SK-N-SH (cell line): ENCODE data around the gene EFCAB6. TPM values are rescaled to one million over a fixed set of nuclear protein-coding genes. Genes with fewer than 3 reads are reported as not detected.

Source experiments
- CTCF ChIA-PET: fragments of 300-600, 350-600 bp; formaldehyde crosslinking; extraction: SDS; loops from one replicate; lab custom pipeline; 2021; lab: Yijun Ruan, JAX
- POLR2A ChIA-PET: fragments of 350-600 bp; sonication (Branson Sonifier 250); formaldehyde crosslinking; extraction: SDS; loops from one replicate; lab custom pipeline; 2020; ENCODE audit warnings: antibody characterized with exemption, inconsistent platforms; lab: Yijun Ruan, JAX
- DNase-seq: peaks from one replicate; pipeline ENCODE4 v3.0.0; 2012
- H2AFZ ChIP-seq: fragments of 200-600 bp; sonication (generic); 2 replicates; pipeline ENCODE4 v1.8.1; 2016; ENCODE audit warnings: antibody characterized with exemption, mild to moderate bottlenecking, low read depth
- H3F3A ChIP-seq: fragments of 200-600 bp; sonication (generic); replicated peaks from 2 replicates; pipeline ENCODE3; 2016; ENCODE audit warnings: antibody characterized with exemption, mild to moderate bottlenecking; ENCODE audit not compliant: insufficient read depth
- H3K27ac ChIP-seq, 2 experiments: fragments of 200-500 bp in 1 of 2; fragments of 200-600 bp in 1 of 2; sonication (Bioruptor generic) in 1 of 2; sonication (generic), shearing (Covaris generic) in 1 of 2; 2 replicates each; pipeline versions ENCODE4 v1.5.1 to v1.6.1; 2014 to 2016; ENCODE audit warnings: low read depth in 2 of 2, inconsistent platforms in 1 of 2, low read length in 1 of 2, mild to moderate bottlenecking in 1 of 2, mixed read lengths in 1 of 2
- H3K27me3 ChIP-seq: fragments of 200-600 bp; sonication (generic), shearing (Covaris generic); 2 replicates; pipeline ENCODE4 v1.6.1; 2016; ENCODE audit warnings: mixed run types; ENCODE audit not compliant: insufficient read depth
- H3K36me3 ChIP-seq, 2 experiments: fragments of 200-500 bp in 1 of 2; fragments of 200-600 bp in 1 of 2; sonication (Bioruptor generic) in 1 of 2; sonication (generic) in 1 of 2; replicated peaks in 1 of 2; 2 replicates each; pipeline versions ENCODE3 to v1.5.1; 2014 to 2016; ENCODE audit warnings: low read length in 1 of 2, mild to moderate bottlenecking in 1 of 2; ENCODE audit not compliant: insufficient read depth in 2 of 2, control insufficient read depth in 1 of 2
- H3K4me1 ChIP-seq, 2 experiments: fragments of 200-500 bp in 1 of 2; fragments of 200-600 bp in 1 of 2; sonication (Bioruptor generic) in 1 of 2; sonication (generic), shearing (Covaris generic) in 1 of 2; 2 replicates each; pipeline versions ENCODE4 v1.5.1 to v1.6.1; 2014 to 2016; ENCODE audit warnings: low read depth in 1 of 2, low read length in 1 of 2, mixed run types in 1 of 2; ENCODE audit not compliant: insufficient read depth in 2 of 2, control insufficient read depth in 1 of 2
- H3K4me2 ChIP-seq: fragments of 200-600 bp; sonication (generic), shearing (Covaris generic); 2 replicates; pipeline ENCODE4 v1.6.1; 2017; ENCODE audit warnings: mixed run types
- H3K4me3 ChIP-seq, 2 experiments: fragments of 200-500 bp in 1 of 2; fragments of 200-600 bp in 1 of 2; sonication (Bioruptor generic) in 1 of 2; sonication (generic), shearing (Covaris generic) in 1 of 2; 2 replicates each; pipeline versions ENCODE4 v1.5.1 to v1.8.1; 2014 to 2016; ENCODE audit warnings: low read depth in 2 of 2, inconsistent platforms in 1 of 2, low read length in 1 of 2, mild to moderate bottlenecking in 1 of 2, mixed read lengths in 1 of 2, moderate library complexity in 1 of 2
- H3K79me2 ChIP-seq: fragments of 200-600 bp; sonication (generic); 2 replicates; pipeline ENCODE4 v1.8.1; 2017; ENCODE audit warnings: mild to moderate bottlenecking; ENCODE audit not compliant: insufficient read depth
- H3K9ac ChIP-seq: fragments of 200-600 bp; sonication (generic); 2 replicates; pipeline ENCODE4 v1.6.1; 2017; ENCODE audit warnings: mixed run types
- H3K9me2 ChIP-seq: fragments of 200-600 bp; sonication (generic); 2 replicates; pipeline ENCODE4 v1.6.1; 2017; ENCODE audit warnings: mixed run types
- H3K9me3 ChIP-seq: fragments of 200-600 bp; sonication (generic); 2 replicates; pipeline ENCODE4 v1.6.1; 2017; ENCODE audit warnings: mixed run types, mild to moderate bottlenecking, moderate library complexity
- H4K20me1 ChIP-seq: fragments of 200-600 bp; sonication (generic); 2 replicates; pipeline ENCODE4 v1.6.1; 2017; ENCODE audit warnings: mild to moderate bottlenecking, mixed run types; ENCODE audit not compliant: insufficient read depth
- ELF1 ChIP-seq: IDR thresholded peaks from 2 replicates; pipeline ENCODE4 v1.4.0; 2012
- FOXJ3 ChIP-seq: sonication (generic); formaldehyde crosslinking; IDR thresholded peaks from 2 replicates; pipeline ENCODE4 v1.5.1; 2020; ENCODE audit warnings: mild to moderate bottlenecking, missing genetic modification reagents
- FOXM1 ChIP-seq: IDR thresholded peaks from 2 replicates; pipeline ENCODE4 v1.4.0; 2012; ENCODE audit warnings: low read depth, mild to moderate bottlenecking
- GATA2 ChIP-seq: sonication (generic); formaldehyde crosslinking; IDR thresholded peaks from 2 replicates; pipeline ENCODE4 v1.5.0; 2020; ENCODE audit warnings: mild to moderate bottlenecking, missing genetic modification reagents
- JUND ChIP-seq: IDR thresholded peaks from 2 replicates; pipeline ENCODE4 v1.4.0; 2012
- MXI1 ChIP-seq: IDR thresholded peaks from 2 replicates; pipeline ENCODE4 v1.6.1; 2012; ENCODE audit warnings: mild to moderate bottlenecking, low read depth, low read length, improper control_type of control experiment
- NRF1 ChIP-seq: IDR thresholded peaks from 2 replicates; pipeline ENCODE4 v1.6.1; 2012; ENCODE audit warnings: low read depth, mild to moderate bottlenecking, low read length
- RCOR1 ChIP-seq: fragments of 150-350 bp; IDR thresholded peaks from 2 replicates; pipeline ENCODE4 v1.6.1; 2017; ENCODE audit warnings: antibody characterized with exemption, low read length
- RXRA ChIP-seq: IDR thresholded peaks from 2 replicates; pipeline ENCODE4 v1.4.0; 2012; ENCODE audit warnings: low read depth, mild to moderate bottlenecking, borderline replicate concordance
- SIN3A ChIP-seq: IDR thresholded peaks from 2 replicates; pipeline ENCODE4 v1.6.1; 2012; ENCODE audit warnings: low read depth, mild to moderate bottlenecking, low read length, moderate library complexity, borderline replicate concordance
- WGBS: methylation state at CpG from one replicate; pipeline ENCODE4 v1.1.6; 2017; ENCODE audit warnings: low lambda C conversion rate; 5-methylcytosine and 5-hydroxymethylcytosine counted together
- polyA plus RNA-seq, 3 experiments: library from polyadenylated mRNA; depleted of rRNA; stranded (reverse); fragments of >200 nt; gene quantifications; 2 replicates each; pipeline ENCODE4 v1.2.3, GENCODE V29; 2012
- TF ChIP-seq, protein P1 (sequence below): fragments of 200-600 bp; sonication (generic); IDR thresholded peaks from 2 replicates; pipeline ENCODE4 v1.6.1; 2017; ENCODE audit warnings: antibody characterized with exemption, mild to moderate bottlenecking, moderate library complexity
- TF ChIP-seq, protein P2 (sequence below): fragments of 150-350 bp; IDR thresholded peaks from 2 replicates; pipeline ENCODE4 v1.6.1; 2017; ENCODE audit warnings: antibody characterized with exemption, low read length, low read depth, borderline replicate concordance

Gene EFCAB6
- polyA plus RNA-seq, 1 of the 3 experiments (the other 2 are of a cell fraction) = 0.46 TPM

DNA sequence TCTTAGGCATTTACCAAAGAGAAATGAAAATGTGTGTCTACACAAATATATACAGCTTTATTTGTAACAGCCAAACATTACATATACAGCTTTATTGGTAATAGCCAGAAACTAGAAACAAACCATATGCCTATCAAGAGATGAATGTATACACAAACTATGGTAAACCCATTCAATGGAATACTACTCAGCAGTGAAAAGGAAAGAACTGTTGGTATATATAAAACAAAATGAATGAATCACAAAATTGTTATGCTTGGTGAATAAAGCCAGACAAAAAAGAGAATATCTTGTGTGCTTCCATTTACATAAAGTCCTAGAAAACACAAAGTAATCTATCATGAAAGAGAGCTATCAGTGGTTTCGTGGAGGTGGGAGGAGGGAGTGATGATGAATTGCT, 142.9 kb downstream of the EFCAB6 start:
- TF ChIP-seq MXI1 = no peak
- TF ChIP-seq RXRA = no peak
- CTCF ChIA-PET = no interaction called here
- Histone ChIP-seq H2AFZ (no peak overlapping the region), H4K20me1 (no peaks in the 10 kb centered on the region), H3K27me3 (no peaks in the 10 kb centered on the region), H3K79me2 (no peaks in the 10 kb centered on the region), H3K9me3 (no peaks in the 10 kb centered on the region), H3K4me3 (no peak overlapping the region), H3K27ac (no peak overlapping the region), H3K4me1 (no peaks in the 10 kb centered on the region), H3K9me2 (no peaks in the 10 kb centered on the region), H3F3A (no peaks in the 10 kb centered on the region), H3K9ac (no peak overlapping the region), H3K36me3 (no peaks in the 10 kb centered on the region), H3K4me2 (no peak overlapping the region)
- no peak for DNase-seq
- 8% methylated on average over 1 of the region's 1 CpG for WGBS
- POLR2A ChIA-PET = no interaction called here

DNA sequence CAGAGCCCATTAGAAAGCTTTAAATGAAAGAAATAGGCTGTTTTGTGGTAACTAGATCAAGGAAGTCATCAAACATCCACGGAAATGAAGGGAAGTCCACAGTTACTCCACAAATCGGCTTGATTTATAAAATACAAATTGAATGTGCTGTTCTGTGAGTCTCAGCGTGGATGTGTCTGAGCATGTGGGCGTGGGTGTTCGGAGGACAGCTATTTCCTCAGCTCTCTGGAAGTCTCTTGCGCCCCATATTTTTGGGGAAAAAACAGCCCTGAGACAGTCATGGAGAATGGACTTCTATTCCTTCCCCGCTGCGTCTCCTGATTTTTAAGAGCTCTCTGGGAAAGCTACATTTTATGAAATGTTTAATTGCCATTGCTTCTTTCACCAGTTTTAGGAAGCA, 144.4 kb downstream of the EFCAB6 start:
- no peaks in the 10 kb centered on the region for H4K20me1 ChIP-seq
- no peaks in the 10 kb centered on the region for H3F3A ChIP-seq
- H3K79me2 ChIP-seq = no peaks in the 10 kb centered on the region
- no peaks in the 10 kb centered on the region for H3K36me3 ChIP-seq
- no peak for DNase-seq
- 80% methylated on average over 8 of the region's 8 CpGs for WGBS
- H3K9ac ChIP-seq = no peak overlapping the region
- no peaks in the 10 kb centered on the region for H3K27me3 ChIP-seq
- H2AFZ ChIP-seq = no peak overlapping the region
- H3K9me3 ChIP-seq = no peaks in the 10 kb centered on the region
- no peaks in the 10 kb centered on the region for H3K4me1 ChIP-seq
- no peak overlapping the region for H3K4me2 ChIP-seq
- ChIA-PET CTCF (no interaction called here), POLR2A (no interaction called here)
- H3K9me2 ChIP-seq = no peaks in the 10 kb centered on the region
- TF ChIP-seq, protein P1, sequence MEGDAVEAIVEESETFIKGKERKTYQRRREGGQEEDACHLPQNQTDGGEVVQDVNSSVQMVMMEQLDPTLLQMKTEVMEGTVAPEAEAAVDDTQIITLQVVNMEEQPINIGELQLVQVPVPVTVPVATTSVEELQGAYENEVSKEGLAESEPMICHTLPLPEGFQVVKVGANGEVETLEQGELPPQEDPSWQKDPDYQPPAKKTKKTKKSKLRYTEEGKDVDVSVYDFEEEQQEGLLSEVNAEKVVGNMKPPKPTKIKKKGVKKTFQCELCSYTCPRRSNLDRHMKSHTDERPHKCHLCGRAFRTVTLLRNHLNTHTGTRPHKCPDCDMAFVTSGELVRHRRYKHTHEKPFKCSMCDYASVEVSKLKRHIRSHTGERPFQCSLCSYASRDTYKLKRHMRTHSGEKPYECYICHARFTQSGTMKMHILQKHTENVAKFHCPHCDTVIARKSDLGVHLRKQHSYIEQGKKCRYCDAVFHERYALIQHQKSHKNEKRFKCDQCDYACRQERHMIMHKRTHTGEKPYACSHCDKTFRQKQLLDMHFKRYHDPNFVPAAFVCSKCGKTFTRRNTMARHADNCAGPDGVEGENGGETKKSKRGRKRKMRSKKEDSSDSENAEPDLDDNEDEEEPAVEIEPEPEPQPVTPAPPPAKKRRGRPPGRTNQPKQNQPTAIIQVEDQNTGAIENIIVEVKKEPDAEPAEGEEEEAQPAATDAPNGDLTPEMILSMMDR = no peak
- TF ChIP-seq SIN3A (no peak), ELF1 (no peak), JUND (no peak), GATA2 (no peak), RXRA (no peak), FOXM1 (no peak), MXI1 (no peak), RCOR1 (no peak), NRF1 (no peak), FOXJ3 (no peak)
- TF ChIP-seq, protein P2, sequence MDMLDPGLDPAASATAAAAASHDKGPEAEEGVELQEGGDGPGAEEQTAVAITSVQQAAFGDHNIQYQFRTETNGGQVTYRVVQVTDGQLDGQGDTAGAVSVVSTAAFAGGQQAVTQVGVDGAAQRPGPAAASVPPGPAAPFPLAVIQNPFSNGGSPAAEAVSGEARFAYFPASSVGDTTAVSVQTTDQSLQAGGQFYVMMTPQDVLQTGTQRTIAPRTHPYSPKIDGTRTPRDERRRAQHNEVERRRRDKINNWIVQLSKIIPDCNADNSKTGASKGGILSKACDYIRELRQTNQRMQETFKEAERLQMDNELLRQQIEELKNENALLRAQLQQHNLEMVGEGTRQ = no peak
- H3K4me3 ChIP-seq = no peak overlapping the region
- no peak overlapping the region for H3K27ac ChIP-seq
